Hematopoietic multipotent progenitor cell treated with erythropoietin and hydrocortisone succinate and interleukin-3 and kit ligand, for 4 days (in vitro differentiated cells): ENCODE measurements around the gene TCF7L1.

Source experiments
- DNase-seq: peaks from one replicate; pipeline ENCODE4 v3.0.0-alpha.2; 2015

TCF7L1 gene

GRCh38 chr2:85231952-85232351 is 98.8 kb downstream of the TCF7L1 start:
- DNase-seq, result no peak

- no peak for DNase-seq
These were observed 101.7 kb downstream of the TCF7L1 start for GRCh38 chr2:85234868-85235267.

- DNase-seq, result no peak
These were observed 102.1 kb downstream of the TCF7L1 start for GRCh38 chr2:85235281-85235680.

GRCh38 chr2:85236084-85236483 is 102.9 kb downstream of the TCF7L1 start:
- DNase-seq, result no peak

GRCh38 chr2:85237849-85238565 is 104.8 kb downstream of the TCF7L1 start:
- no peak for DNase-seq

GRCh38 chr2:85238607-85239006 is 105.4 kb downstream of the TCF7L1 start:
- no peak for DNase-seq

- no peak for DNase-seq
These were observed 105.9 kb downstream of the TCF7L1 start for GRCh38 chr2:85239102-85239501.

- no peak for DNase-seq
These were observed 106.9 kb downstream of the TCF7L1 start for GRCh38 chr2:85240055-85240454.

- DNase-seq, result no peak
These were observed 109.1 kb downstream of the TCF7L1 start for GRCh38 chr2:85242321-85242720.

GRCh38 chr2:85243101-85244072 is 110.2 kb downstream of the TCF7L1 start:
- peak; percentile 72 for DNase-seq

GRCh38 chr2:85244828-85245227 is 111.6 kb downstream of the TCF7L1 start:
- no peak for DNase-seq

GRCh38 chr2:85245891-85246290 is 112.7 kb downstream of the TCF7L1 start:
- no peak for DNase-seq

GRCh38 chr2:85246348-85246747 is 113.2 kb downstream of the TCF7L1 start:
- no peak for DNase-seq

- no peak for DNase-seq
These were observed 114.4 kb downstream of the TCF7L1 start for GRCh38 chr2:85247610-85248009.

- no peak for DNase-seq
These were observed 115.7 kb downstream of the TCF7L1 start for GRCh38 chr2:85248773-85249509.

GRCh38 chr2:85250045-85250444 is 116.9 kb downstream of the TCF7L1 start:
- DNase-seq, result no peak

- DNase-seq, result no peak
These were observed 118.0 kb downstream of the TCF7L1 start for GRCh38 chr2:85251070-85251616.

- no peak for DNase-seq
These were observed 120.7 kb downstream of the TCF7L1 start for GRCh38 chr2:85253890-85254289.

GRCh38 chr2:85254540-85255300 is 121.5 kb downstream of the TCF7L1 start:
- DNase-seq, result no peak

- DNase-seq, result no peak
These were observed 122.2 kb downstream of the TCF7L1 start for GRCh38 chr2:85255456-85255812.

- DNase-seq, result no peak
These were observed 122.8 kb downstream of the TCF7L1 start for GRCh38 chr2:85255813-85256594.
